ENCODE data around the gene CCL22. TPM values are rescaled to one million over a fixed set of nuclear protein-coding genes. Genes with fewer than 3 reads are reported as not detected.
"Not testable (repeated sequence)": the region's sequence is repeated elsewhere in the genome, so short reads cannot be mapped to it uniquely, and the experiment has no call there.

Gene CCL22
- total and polyA plus RNA-seq, 9 donors: 0.06 to 0.19 (median 0.10) TPM; not detected in 5

DNA sequence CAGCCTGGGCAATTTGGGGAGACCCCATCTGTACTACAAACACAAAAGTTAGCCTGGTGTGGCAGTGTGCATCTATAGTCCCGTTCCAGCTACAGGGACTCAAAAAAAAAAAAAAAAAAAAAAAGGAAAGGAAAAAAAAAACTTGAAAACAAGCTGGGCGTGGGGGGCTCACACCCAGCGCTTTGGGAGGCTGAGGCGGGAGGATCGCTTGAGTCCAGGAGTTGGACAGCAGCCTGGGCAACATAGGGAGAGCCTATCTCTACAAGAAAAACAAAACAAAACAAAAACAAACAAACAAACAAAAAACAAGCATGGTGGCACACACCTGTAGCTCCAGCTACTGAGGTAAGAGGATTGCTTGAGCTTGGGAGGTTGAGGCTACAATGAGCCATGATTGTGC is 33.1 kb downstream of the CCL22 start:
- Histone ChIP-seq H3K9me3 (replicated peaks; ENCODE audit: control insufficient read depth, low read depth, low read length) (peaks cover 5% of the 10 kb centered on the region), H3K4me1 (ENCODE audit: control insufficient read depth, insufficient read depth, low read length) (peaks cover 5% of the 10 kb centered on the region), H3K4me3 (ENCODE audit: low read length) (no peak overlapping the region), H3K36me3 (ENCODE audit: control insufficient read depth, insufficient read depth, low read length) (no peaks in the 10 kb centered on the region), H3K27ac (ENCODE audit: low read length) (no peak overlapping the region), H3K27me3 (ENCODE audit: control insufficient read depth, insufficient read depth, low read length) (no peaks in the 10 kb centered on the region)
- WGBS (ENCODE audit: insufficient coverage): no CpG with 5 or more reads among the region's 5 CpGs
- DNase-seq: no peak

DNA sequence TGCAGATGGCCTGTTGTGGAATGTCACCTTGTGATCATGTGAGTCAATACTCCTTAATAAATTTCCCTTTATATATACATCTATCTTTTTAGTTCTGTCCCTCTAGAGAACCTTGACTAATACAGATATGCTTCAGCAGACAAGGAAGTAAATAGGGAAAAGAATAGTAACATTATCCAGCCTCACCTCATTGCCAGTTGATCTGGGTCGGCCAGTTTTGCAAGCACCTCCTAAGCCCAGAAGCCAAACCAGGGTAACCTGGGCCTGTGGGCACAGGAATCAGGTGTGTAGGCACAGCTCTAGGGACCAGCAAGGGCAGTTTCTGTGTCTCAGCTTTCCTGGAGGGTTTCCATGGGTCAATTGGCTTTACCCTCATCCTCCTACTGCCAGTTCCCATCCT is 34.1 kb downstream of the CCL22 start:
- Histone ChIP-seq H3K27ac (ENCODE audit: low read length) (no peak overlapping the region), H3K9me3 (replicated peaks; ENCODE audit: control insufficient read depth, low read depth, low read length) (peaks cover 5% of the 10 kb centered on the region), H3K27me3 (ENCODE audit: control insufficient read depth, insufficient read depth, low read length) (no peaks in the 10 kb centered on the region), H3K4me1 (ENCODE audit: control insufficient read depth, insufficient read depth, low read length) (peaks cover 2% of the 10 kb centered on the region), H3K4me3 (ENCODE audit: low read length) (no peak overlapping the region), H3K36me3 (ENCODE audit: control insufficient read depth, insufficient read depth, low read length) (no peaks in the 10 kb centered on the region)
- DNase-seq: no peak
- 100% methylated on average over 1 of the region's 1 CpG for WGBS (ENCODE audit: insufficient coverage)

DNA sequence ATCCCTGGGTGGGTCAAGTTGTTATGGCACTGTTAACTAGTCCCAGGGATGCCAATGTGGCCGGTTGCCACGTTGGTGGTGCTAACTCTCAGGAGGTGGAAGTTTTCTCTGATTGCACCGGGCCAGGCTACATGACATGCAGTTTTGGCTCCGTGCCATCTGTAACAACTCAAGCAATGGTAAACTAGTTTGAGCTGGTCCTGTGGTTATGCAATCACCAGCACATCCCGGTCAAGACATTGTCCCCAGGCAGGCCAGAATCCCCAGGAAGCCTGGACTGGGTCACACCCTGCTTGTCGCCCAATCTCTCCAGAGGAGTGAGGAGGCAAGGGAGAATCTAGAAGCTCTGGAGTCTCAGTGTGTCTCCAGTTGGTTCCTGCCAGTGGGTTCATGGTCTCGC is 35.9 kb downstream of the CCL22 start:
- 72% methylated on average over 7 of the region's 7 CpGs for whole genome bisulfite sequencing (ENCODE audit: insufficient coverage)

GRCh38 chr16:57395026-57395425 is 36.4 kb downstream of the CCL22 start:
- no peak for DNase-seq
- no peaks in the 10 kb centered on the region for H3K36me3 ChIP-seq (ENCODE audit: control insufficient read depth, insufficient read depth, low read length)
- peaks cover 5% of the 10 kb centered on the region for H3K9me3 ChIP-seq (replicated peaks; ENCODE audit: control insufficient read depth, low read depth, low read length)
- no peak overlapping the region for H3K4me3 ChIP-seq (ENCODE audit: low read length)
- no peaks in the 10 kb centered on the region for H3K27me3 ChIP-seq (ENCODE audit: control insufficient read depth, insufficient read depth, low read length)
- peaks cover 2% of the 10 kb centered on the region for H3K4me1 ChIP-seq (ENCODE audit: control insufficient read depth, insufficient read depth, low read length)
- H3K27ac ChIP-seq (ENCODE audit: low read length): no peak overlapping the region
- 100% methylated on average over 1 of the region's 5 CpGs for WGBS (ENCODE audit: insufficient coverage)

More for the DNA sequence above, 35.9 kb downstream of the CCL22 start:
- no peak for DNase-seq
- Histone ChIP-seq H3K27me3 (ENCODE audit: control insufficient read depth, insufficient read depth, low read length) (no peaks in the 10 kb centered on the region), H3K4me3 (ENCODE audit: low read length) (no peak overlapping the region), H3K9me3 (replicated peaks; ENCODE audit: control insufficient read depth, low read depth, low read length) (peaks cover 5% of the 10 kb centered on the region), H3K27ac (ENCODE audit: low read length) (no peak overlapping the region), H3K36me3 (ENCODE audit: control insufficient read depth, insufficient read depth, low read length) (no peaks in the 10 kb centered on the region), H3K4me1 (ENCODE audit: control insufficient read depth, insufficient read depth, low read length) (peaks cover 2% of the 10 kb centered on the region)

GRCh38 chr16:57396786-57397185 is 38.2 kb downstream of the CCL22 start:
- H3K27ac ChIP-seq (ENCODE audit: low read length): no peak overlapping the region
- H3K4me3 ChIP-seq (ENCODE audit: low read length): no peak overlapping the region
- WGBS (ENCODE audit: insufficient coverage): 72% methylated on average over 3 of the region's 4 CpGs
- no peak for DNase-seq
- no peaks in the 10 kb centered on the region for H3K4me1 ChIP-seq (ENCODE audit: control insufficient read depth, insufficient read depth, low read length)
- no peaks in the 10 kb centered on the region for H3K27me3 ChIP-seq (ENCODE audit: control insufficient read depth, insufficient read depth, low read length)
- no peaks in the 10 kb centered on the region for H3K36me3 ChIP-seq (ENCODE audit: control insufficient read depth, insufficient read depth, low read length)
- H3K9me3 ChIP-seq (replicated peaks; ENCODE audit: control insufficient read depth, low read depth, low read length): peaks cover 5% of the 10 kb centered on the region

DNA sequence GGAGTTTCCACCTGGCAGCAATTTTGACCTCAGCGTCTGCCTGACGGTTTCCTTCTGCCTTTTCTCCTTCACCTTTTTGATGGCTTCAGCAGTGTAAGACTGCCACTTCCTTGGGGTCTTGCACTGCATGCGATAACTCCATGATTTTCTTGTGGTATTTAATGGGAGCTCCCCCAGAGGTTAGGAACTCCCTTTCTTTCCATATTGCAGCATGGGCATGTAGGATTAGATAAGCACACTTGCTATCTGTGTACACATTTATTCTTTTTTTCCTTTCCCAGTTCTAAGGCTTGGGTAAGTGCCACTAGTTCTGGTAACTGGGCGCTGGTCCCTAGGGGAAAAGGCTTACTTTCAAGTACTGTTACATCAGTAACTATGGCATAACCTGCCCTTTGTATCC is 38.9 kb downstream of the CCL22 start:
- WGBS (ENCODE audit: insufficient coverage): no CpG with 5 or more reads among the region's 4 CpGs
- DNase-seq; H3K9me3 ChIP-seq (replicated peaks; ENCODE audit: control insufficient read depth, low read depth, low read length); H3K27me3 ChIP-seq (ENCODE audit: control insufficient read depth, insufficient read depth, low read length); H3K36me3 ChIP-seq (ENCODE audit: control insufficient read depth, insufficient read depth, low read length); H3K4me3 ChIP-seq (ENCODE audit: low read length); H3K4me1 ChIP-seq (ENCODE audit: control insufficient read depth, insufficient read depth, low read length); H3K27ac ChIP-seq (ENCODE audit: low read length): not testable (repeated sequence)

DNA sequence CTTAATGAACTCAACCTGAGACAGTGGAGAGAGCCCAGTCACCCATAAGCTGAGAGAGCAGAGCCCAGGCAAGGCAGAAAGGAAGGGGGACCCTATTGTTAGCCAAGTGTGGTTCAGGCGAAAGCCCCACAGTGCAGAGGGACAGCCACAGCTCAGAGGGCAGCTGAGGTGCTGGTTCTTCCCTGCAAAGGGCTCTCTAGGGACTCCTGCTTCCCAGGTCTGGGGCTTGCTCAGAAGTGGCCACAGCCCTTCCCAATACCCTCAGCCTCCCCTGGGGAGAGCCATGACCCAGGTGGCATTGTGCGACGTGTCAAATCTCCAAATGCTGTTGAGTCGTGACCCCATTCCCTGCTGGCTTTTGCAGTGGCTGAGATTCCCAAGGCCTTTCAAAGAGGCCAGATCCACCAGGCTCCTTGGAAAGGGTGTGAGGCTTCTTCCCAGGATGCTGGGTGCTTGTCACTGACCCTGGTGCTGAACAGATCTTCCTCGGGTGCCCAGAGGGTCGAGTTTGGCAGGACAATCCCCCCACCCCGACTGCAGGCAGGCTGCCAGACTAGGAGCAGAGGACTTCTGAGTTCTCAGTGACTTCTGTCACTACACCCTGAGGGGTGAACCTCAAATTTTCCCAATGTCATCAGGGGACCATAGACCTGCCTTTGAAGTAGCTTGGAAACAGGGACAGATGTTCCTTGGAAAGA is 43.5 kb downstream of the CCL22 start:
- WGBS (ENCODE audit: insufficient coverage): 43% methylated on average over 7 of the region's 7 CpGs
- Histone ChIP-seq H3K36me3 (ENCODE audit: control insufficient read depth, insufficient read depth, low read length) (no peaks in the 10 kb centered on the region), H3K4me3 (ENCODE audit: low read length) (no peak overlapping the region), H3K9me3 (replicated peaks; ENCODE audit: control insufficient read depth, low read depth, low read length) (no peaks in the 10 kb centered on the region), H3K27ac (ENCODE audit: low read length) (no peak overlapping the region), H3K27me3 (ENCODE audit: control insufficient read depth, insufficient read depth, low read length) (no peaks in the 10 kb centered on the region), H3K4me1 (ENCODE audit: control insufficient read depth, insufficient read depth, low read length) (no peaks in the 10 kb centered on the region)
- no peak for DNase-seq

- Histone ChIP-seq H3K27me3 (ENCODE audit: control insufficient read depth, insufficient read depth, low read length) (no peaks in the 10 kb centered on the region), H3K9me3 (replicated peaks; ENCODE audit: control insufficient read depth, low read depth, low read length) (no peaks in the 10 kb centered on the region), H3K27ac (ENCODE audit: low read length) (no peak within 1 kb of the TSS), H3K4me3 (ENCODE audit: low read length) (no peak within 1 kb of the TSS), H3K4me1 (ENCODE audit: control insufficient read depth, insufficient read depth, low read length) (peaks cover 2% of the 10 kb centered on the region), H3K36me3 (ENCODE audit: control insufficient read depth, insufficient read depth, low read length) (no peaks in the 10 kb centered on the region)
- DNase-seq: no peak
- 51% methylated on average over 13 of the region's 17 CpGs for WGBS (ENCODE audit: insufficient coverage)
These were observed 45.6 kb downstream of the CCL22 start, which contains the start of gene CCL17 for GRCh38 chr16:57403965-57404817. Gene CCL17 (plus strand): TSS chr16:57404767. CDS start chr16:57413933, 9,166 bp downstream.

- no peak overlapping the region for H3K27ac ChIP-seq (ENCODE audit: low read length)
- peaks cover 10% of the 10 kb centered on the region for H3K4me1 ChIP-seq (ENCODE audit: control insufficient read depth, insufficient read depth, low read length)
- WGBS (ENCODE audit: insufficient coverage): 61% methylated on average over 3 of the region's 3 CpGs
- H3K9me3 ChIP-seq (replicated peaks; ENCODE audit: control insufficient read depth, low read depth, low read length): no peaks in the 10 kb centered on the region
- H3K4me3 ChIP-seq (ENCODE audit: low read length): no peak overlapping the region
- no peaks in the 10 kb centered on the region for H3K36me3 ChIP-seq (ENCODE audit: control insufficient read depth, insufficient read depth, low read length)
- DNase-seq: no peak
- no peaks in the 10 kb centered on the region for H3K27me3 ChIP-seq (ENCODE audit: control insufficient read depth, insufficient read depth, low read length)
These were observed 46.5 kb downstream of the CCL22 start for GRCh38 chr16:57405097-57405496.

DNA sequence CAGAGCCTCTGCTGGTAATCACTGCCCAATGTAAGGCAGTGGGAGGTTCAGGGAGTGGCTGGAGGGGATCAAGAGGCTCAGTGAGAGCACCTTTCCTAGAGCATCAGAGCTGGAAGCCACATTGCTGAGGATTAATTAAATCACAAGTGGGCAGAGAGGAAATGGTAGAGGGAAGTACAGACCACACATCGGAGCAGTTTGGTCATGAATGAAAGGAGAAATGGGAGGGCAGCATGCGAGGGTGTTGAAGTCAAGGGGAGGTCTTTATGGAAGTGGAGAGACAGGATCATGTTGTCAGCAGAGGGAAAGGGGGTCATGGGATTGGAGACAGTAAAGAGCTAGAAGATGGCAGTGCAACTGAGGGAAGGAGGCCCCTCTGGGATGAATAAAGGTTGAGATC is 48.3 kb downstream of the CCL22 start:
- 57% methylated on average over 2 of the region's 2 CpGs for WGBS (ENCODE audit: insufficient coverage)
- Histone ChIP-seq H3K4me1 (ENCODE audit: control insufficient read depth, insufficient read depth, low read length) (peaks cover 28% of the 10 kb centered on the region), H3K27me3 (ENCODE audit: control insufficient read depth, insufficient read depth, low read length) (no peaks in the 10 kb centered on the region), H3K27ac (ENCODE audit: low read length) (no peak overlapping the region), H3K9me3 (replicated peaks; ENCODE audit: control insufficient read depth, low read depth, low read length) (no peaks in the 10 kb centered on the region), H3K4me3 (ENCODE audit: low read length) (no peak overlapping the region), H3K36me3 (ENCODE audit: control insufficient read depth, insufficient read depth, low read length) (no peaks in the 10 kb centered on the region)
- DNase-seq: no peak

Data from muscle of leg (tissue), 11 donors.